Measurements from ENCODE around the gene PPP1R14C. TPM values are rescaled to one million over a fixed set of nuclear protein-coding genes. Genes with fewer than 3 reads are reported as not detected.

Gene PPP1R14C
- total and polyA plus RNA-seq, 2 of the 13 experiments (the other 11 are each of a cell fraction or from before 2014, with no cell fraction given): not detected

DNA sequence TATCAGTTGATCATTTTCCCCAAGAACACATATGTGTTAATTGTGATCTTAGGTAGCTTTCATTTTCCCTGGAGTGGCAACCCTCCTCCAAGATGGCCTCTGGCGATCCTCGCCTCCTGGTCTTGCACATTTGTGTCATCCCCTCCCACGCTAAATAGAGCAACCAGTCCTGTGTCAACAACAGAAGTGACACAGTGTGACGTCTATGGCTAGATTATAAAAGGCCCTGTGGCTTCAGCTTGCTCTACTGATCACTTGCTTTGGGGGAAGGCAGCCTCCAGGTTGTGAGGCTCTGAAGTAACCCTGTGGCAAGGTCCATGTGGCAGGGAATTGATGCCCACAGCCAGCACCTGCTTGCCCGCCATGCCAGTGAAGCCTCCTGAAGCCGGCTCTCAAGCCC, 30.6 kb upstream of the PPP1R14C start:
- intact Hi-C loops (cut with micrococcal nuclease; ENCODE audit: unreplicated experiment): no loop called here
- peaks cover 0 to 11% of the 10 kb centered on the region in 2 experiments; a peak in 4 of 5 replicates for H3K27me3 ChIP-seq (ENCODE audit: control insufficient read depth in 1 of 2, insufficient read depth in 2 of 2, low read length in 2 of 2)
- H3K9ac ChIP-seq (ENCODE audit: insufficient read depth, low read depth, low read length): no peak overlapping the region
- in situ Hi-C loops (cut with HindIII; ENCODE audit: extremely low pct_ligation_motif_present, low pct_unique_long_range_greater_than_20kb): no loop called here
- H3K36me3 ChIP-seq (replicated peaks in 1 of 2; ENCODE audit: control insufficient read depth in 1 of 2, insufficient read depth in 2 of 2, low read length in 2 of 2): no peaks in the 10 kb centered on the region
- ATAC-seq (no peak), FAIRE-seq (no peak), DNase-seq (ENCODE audit: low spot score) (no peak)
- no peaks in the 10 kb centered on the region for H4K20me1 ChIP-seq (ENCODE audit: insufficient read depth, low read length)
- H3K4me1 ChIP-seq (ENCODE audit: insufficient read depth, low read length): no peaks in the 10 kb centered on the region
- no peak overlapping the region for H2AFZ ChIP-seq (ENCODE audit: low read length)
- ChIA-PET CTCF (ENCODE audit: low intra/inter-chr PET ratio, low total read pairs) (no interaction called here), POLR2A (no interaction called here)
- no TSS peak for BruUV-seq (replicated peaks)
- H3K27ac ChIP-seq (ENCODE audit: extremely low read length, insufficient read depth, low read length): no peak overlapping the region
- H3K79me2 ChIP-seq (ENCODE audit: insufficient read depth, low read length): no peaks in the 10 kb centered on the region
- no peak overlapping the region for H3K4me2 ChIP-seq (ENCODE audit: low read depth, low read length)
- 27% methylated on average over 6 of the region's 6 CpGs for WGBS (ENCODE audit: low lambda C conversion rate)
- H3K9me3 ChIP-seq (ENCODE audit: low read length): no peaks in the 10 kb centered on the region
- TF ChIP-seq ZFP90 (CRISPR knock-in tag; IDR thresholded peaks at IDR 0.05; ENCODE audit: borderline replicate concordance) (no peak), MAFK (conservative IDR thresholded peaks at IDR 0.05 in 1 of 2, IDR thresholded peaks at IDR 0.05 in 1 of 2; ENCODE audit: low read length in 2 of 2) (no peak), KAT7 (CRISPR knock-in tag; IDR thresholded peaks at IDR 0.05; ENCODE audit: borderline replicate concordance) (no peak), NFE2L1 (CRISPR knock-in tag; IDR thresholded peaks at IDR 0.05; ENCODE audit: borderline replicate concordance) (no peak), TEAD2 (CRISPR knock-in tag; IDR thresholded peaks at IDR 0.05) (no peak), ISX (CRISPR knock-in tag; conservative IDR thresholded peaks at IDR 0.05) (no peak), PAWR (CRISPR knock-in tag; IDR thresholded peaks at IDR 0.05; ENCODE audit: borderline replicate concordance) (no peak)
- TF ChIP-seq, protein P1, sequence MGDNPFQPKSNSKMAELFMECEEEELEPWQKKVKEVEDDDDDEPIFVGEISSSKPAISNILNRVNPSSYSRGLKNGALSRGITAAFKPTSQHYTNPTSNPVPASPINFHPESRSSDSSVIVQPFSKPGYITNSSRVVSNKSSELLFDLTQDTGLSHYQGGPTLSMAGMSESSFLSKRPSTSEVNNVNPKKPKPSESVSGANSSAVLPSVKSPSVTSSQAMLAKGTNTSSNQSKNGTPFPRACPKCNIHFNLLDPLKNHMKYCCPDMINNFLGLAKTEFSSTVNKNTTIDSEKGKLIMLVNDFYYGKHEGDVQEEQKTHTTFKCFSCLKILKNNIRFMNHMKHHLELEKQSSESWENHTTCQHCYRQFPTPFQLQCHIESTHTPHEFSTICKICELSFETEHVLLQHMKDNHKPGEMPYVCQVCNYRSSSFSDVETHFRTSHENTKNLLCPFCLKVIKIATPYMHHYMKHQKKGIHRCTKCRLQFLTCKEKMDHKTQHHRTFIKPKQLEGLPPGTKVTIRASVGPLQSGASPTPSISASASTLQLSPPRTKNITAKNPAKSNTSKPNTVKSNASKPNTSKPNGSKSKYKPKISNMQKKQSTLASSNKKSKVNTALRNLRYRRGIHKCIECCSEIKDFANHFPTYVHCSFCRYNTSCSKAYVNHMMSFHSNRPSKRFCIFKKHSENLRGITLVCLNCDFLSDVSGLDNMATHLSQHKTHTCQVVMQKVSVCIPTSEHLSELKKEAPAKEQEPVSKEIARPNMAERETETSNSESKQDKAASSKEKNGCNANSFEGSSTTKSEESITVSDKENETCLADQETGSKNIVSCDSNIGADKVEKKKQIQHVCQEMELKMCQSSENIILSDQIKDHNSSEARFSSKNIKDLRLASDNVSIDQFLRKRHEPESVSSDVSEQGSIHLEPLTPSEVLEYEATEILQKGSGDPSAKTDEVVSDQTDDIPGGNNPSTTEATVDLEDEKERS (CRISPR knock-in tag; IDR thresholded peaks at IDR 0.05): no peak
- TF ChIP-seq, protein P2, sequence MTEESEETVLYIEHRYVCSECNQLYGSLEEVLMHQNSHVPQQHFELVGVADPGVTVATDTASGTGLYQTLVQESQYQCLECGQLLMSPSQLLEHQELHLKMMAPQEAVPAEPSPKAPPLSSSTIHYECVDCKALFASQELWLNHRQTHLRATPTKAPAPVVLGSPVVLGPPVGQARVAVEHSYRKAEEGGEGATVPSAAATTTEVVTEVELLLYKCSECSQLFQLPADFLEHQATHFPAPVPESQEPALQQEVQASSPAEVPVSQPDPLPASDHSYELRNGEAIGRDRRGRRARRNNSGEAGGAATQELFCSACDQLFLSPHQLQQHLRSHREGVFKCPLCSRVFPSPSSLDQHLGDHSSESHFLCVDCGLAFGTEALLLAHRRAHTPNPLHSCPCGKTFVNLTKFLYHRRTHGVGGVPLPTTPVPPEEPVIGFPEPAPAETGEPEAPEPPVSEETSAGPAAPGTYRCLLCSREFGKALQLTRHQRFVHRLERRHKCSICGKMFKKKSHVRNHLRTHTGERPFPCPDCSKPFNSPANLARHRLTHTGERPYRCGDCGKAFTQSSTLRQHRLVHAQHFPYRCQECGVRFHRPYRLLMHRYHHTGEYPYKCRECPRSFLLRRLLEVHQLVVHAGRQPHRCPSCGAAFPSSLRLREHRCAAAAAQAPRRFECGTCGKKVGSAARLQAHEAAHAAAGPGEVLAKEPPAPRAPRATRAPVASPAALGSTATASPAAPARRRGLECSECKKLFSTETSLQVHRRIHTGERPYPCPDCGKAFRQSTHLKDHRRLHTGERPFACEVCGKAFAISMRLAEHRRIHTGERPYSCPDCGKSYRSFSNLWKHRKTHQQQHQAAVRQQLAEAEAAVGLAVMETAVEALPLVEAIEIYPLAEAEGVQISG (CRISPR knock-in tag; IDR thresholded peaks at IDR 0.05): no peak
- no peak overlapping the region for H3K4me3 ChIP-seq (replicated peaks in 1 of 3; ENCODE audit: insufficient read depth in 1 of 3, low read depth in 2 of 3, low read length in 3 of 3)

All from HepG2 (cell line).